ENCODE measurements around the gene TMEM234. TPM values are rescaled to one million over a fixed set of nuclear protein-coding genes. Genes with fewer than 3 reads are reported as not detected.

The TMEM234 gene
- total and polyA plus RNA-seq, 2 of the 13 experiments (the other 11 are each of a cell fraction or from before 2014, with no cell fraction given): 6.1 to 9.0 TPM

DNA sequence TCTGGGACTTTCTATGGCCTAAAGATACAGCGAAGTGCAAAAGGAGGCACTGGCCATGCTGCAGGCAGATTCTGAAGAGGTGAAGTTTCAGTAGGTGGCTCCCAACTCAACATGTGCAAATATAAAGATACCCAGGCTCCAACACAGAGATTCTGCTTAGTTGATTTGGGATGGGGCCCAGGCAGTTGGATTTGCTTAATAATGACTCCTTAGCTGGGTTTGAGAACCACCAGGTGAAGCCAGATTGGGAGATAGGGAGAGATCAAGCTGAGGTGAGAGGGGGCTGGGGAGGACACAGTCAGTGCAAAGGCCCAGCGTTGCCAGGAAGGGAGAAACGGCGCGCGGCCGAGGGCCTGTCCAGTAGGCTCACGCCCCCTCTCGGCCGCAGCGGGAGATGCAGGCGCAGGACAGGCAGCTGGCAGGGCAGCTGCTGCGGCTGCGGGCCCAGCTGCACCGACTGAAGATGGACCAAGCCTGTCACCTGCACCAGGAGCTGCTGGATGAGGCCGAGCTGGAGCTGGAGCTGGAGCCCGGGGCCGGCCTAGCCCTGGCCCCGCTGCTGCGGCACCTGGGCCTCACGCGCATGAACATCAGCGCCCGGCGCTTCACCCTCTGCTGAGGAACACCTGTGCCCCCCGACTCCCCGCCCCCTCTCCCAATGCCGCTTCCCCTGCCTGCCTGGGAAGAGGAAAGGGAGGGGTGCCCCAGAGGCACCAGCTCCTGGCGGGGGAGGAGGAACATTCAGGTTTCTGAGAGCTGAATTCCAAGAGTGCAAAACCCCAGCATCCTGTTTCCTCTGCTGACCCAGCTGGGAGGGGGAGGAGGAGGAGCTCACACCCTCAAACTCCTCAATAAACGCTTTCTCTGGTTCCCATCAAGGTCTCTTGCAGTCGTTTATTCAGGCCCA lies 26.1 kb upstream of the TMEM234 start (continued):
- TF ChIP-seq MYC (CRISPR knock-in tag; IDR thresholded peaks at IDR 0.05; ENCODE audit: borderline replicate concordance) (peak; percentile 79; the same call in 1 of the 2 replicates), GATA4 (IDR thresholded peaks at IDR 0.05; ENCODE audit: borderline replicate concordance, low read depth) (no peak), HIVEP1 (CRISPR knock-in tag; IDR thresholded peaks at IDR 0.05) (peak; percentile 35; the same call in 1 of the 2 replicates), ATM (IDR thresholded peaks at IDR 0.05; ENCODE audit: borderline replicate concordance) (no peak), HOXA3 (CRISPR knock-in tag; IDR thresholded peaks at IDR 0.05) (peak; percentile 64; the same call in 1 of the 2 replicates), ZNF792 (CRISPR knock-in tag; IDR thresholded peaks at IDR 0.05) (0 out of 2 replicates have a peak, but pooled peaks have one; percentile 47), ZMYM3 (CRISPR knock-in tag; IDR thresholded peaks at IDR 0.05) (peak; percentile 99), NCOA1 (CRISPR knock-in tag; IDR thresholded peaks at IDR 0.05) (no peak), CBX5 (CRISPR knock-in tag; IDR thresholded peaks at IDR 0.05; ENCODE audit: borderline replicate concordance) (peak; percentile 81; the same call in 1 of the 2 replicates), ZNF101 (CRISPR knock-in tag; IDR thresholded peaks at IDR 0.05; ENCODE audit: borderline replicate concordance, low read depth) (no peak)
- TF ChIP-seq, protein P1, sequence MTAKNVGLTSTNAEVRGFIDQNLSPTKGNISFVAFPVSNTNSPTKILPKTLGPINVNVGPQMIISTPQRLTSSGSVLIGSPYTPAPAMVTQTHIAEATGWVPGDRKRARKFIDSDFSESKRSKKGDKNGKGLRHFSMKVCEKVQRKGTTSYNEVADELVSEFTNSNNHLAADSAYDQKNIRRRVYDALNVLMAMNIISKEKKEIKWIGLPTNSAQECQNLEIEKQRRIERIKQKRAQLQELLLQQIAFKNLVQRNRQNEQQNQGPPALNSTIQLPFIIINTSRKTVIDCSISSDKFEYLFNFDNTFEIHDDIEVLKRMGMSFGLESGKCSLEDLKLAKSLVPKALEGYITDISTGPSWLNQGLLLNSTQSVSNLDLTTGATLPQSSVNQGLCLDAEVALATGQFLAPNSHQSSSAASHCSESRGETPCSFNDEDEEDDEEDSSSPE (CRISPR knock-in tag; IDR thresholded peaks at IDR 0.05): peak; percentile 59; the same call in 1 of the 2 replicates
- TF ChIP-seq, protein P2, sequence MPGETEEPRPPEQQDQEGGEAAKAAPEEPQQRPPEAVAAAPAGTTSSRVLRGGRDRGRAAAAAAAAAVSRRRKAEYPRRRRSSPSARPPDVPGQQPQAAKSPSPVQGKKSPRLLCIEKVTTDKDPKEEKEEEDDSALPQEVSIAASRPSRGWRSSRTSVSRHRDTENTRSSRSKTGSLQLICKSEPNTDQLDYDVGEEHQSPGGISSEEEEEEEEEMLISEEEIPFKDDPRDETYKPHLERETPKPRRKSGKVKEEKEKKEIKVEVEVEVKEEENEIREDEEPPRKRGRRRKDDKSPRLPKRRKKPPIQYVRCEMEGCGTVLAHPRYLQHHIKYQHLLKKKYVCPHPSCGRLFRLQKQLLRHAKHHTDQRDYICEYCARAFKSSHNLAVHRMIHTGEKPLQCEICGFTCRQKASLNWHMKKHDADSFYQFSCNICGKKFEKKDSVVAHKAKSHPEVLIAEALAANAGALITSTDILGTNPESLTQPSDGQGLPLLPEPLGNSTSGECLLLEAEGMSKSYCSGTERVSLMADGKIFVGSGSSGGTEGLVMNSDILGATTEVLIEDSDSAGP (CRISPR knock-in tag; IDR thresholded peaks at IDR 0.05; ENCODE audit: borderline replicate concordance): peak; percentile 73
- TF ChIP-seq, protein P3, sequence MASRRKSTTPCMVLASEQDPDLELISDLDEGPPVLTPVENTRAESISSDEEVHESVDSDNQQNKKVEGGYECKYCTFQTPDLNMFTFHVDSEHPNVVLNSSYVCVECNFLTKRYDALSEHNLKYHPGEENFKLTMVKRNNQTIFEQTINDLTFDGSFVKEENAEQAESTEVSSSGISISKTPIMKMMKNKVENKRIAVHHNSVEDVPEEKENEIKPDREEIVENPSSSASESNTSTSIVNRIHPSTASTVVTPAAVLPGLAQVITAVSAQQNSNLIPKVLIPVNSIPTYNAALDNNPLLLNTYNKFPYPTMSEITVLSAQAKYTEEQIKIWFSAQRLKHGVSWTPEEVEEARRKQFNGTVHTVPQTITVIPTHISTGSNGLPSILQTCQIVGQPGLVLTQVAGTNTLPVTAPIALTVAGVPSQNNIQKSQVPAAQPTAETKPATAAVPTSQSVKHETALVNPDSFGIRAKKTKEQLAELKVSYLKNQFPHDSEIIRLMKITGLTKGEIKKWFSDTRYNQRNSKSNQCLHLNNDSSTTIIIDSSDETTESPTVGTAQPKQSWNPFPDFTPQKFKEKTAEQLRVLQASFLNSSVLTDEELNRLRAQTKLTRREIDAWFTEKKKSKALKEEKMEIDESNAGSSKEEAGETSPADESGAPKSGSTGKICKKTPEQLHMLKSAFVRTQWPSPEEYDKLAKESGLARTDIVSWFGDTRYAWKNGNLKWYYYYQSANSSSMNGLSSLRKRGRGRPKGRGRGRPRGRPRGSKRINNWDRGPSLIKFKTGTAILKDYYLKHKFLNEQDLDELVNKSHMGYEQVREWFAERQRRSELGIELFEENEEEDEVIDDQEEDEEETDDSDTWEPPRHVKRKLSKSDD (CRISPR knock-in tag; IDR thresholded peaks at IDR 0.05; ENCODE audit: low read depth): 0 out of 2 replicates have a peak, but pooled peaks have one; percentile 51
- TF ChIP-seq, protein P4, sequence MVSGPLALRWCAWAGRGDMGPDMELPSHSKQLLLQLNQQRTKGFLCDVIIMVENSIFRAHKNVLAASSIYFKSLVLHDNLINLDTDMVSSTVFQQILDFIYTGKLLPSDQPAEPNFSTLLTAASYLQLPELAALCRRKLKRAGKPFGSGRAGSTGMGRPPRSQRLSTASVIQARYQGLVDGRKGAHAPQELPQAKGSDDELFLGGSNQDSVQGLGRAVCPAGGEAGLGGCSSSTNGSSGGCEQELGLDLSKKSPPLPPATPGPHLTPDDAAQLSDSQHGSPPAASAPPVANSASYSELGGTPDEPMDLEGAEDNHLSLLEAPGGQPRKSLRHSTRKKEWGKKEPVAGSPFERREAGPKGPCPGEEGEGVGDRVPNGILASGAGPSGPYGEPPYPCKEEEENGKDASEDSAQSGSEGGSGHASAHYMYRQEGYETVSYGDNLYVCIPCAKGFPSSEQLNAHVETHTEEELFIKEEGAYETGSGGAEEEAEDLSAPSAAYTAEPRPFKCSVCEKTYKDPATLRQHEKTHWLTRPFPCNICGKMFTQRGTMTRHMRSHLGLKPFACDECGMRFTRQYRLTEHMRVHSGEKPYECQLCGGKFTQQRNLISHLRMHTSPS (CRISPR knock-in tag; IDR thresholded peaks at IDR 0.05; ENCODE audit: low read depth): peak; percentile 63
- TF ChIP-seq, protein P5, sequence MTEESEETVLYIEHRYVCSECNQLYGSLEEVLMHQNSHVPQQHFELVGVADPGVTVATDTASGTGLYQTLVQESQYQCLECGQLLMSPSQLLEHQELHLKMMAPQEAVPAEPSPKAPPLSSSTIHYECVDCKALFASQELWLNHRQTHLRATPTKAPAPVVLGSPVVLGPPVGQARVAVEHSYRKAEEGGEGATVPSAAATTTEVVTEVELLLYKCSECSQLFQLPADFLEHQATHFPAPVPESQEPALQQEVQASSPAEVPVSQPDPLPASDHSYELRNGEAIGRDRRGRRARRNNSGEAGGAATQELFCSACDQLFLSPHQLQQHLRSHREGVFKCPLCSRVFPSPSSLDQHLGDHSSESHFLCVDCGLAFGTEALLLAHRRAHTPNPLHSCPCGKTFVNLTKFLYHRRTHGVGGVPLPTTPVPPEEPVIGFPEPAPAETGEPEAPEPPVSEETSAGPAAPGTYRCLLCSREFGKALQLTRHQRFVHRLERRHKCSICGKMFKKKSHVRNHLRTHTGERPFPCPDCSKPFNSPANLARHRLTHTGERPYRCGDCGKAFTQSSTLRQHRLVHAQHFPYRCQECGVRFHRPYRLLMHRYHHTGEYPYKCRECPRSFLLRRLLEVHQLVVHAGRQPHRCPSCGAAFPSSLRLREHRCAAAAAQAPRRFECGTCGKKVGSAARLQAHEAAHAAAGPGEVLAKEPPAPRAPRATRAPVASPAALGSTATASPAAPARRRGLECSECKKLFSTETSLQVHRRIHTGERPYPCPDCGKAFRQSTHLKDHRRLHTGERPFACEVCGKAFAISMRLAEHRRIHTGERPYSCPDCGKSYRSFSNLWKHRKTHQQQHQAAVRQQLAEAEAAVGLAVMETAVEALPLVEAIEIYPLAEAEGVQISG (CRISPR knock-in tag; IDR thresholded peaks at IDR 0.05): peak; percentile 69
- TF ChIP-seq, protein P6, sequence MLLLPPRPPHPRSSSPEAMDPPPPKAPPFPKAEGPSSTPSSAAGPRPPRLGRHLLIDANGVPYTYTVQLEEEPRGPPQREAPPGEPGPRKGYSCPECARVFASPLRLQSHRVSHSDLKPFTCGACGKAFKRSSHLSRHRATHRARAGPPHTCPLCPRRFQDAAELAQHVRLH (CRISPR knock-in tag; IDR thresholded peaks at IDR 0.05; ENCODE audit: borderline replicate concordance, low read depth): 0 out of 2 replicates have a peak, but pooled peaks have one; percentile 36
